Activated CD4-positive, CD25-positive, alpha-beta regulatory T cell treated with anti-CD3 and anti-CD28 coated beads, Interleukin-2, amount 50 U/mL, for 24 hours (primary cell): Measurements from ENCODE around the gene NCAM1.
"Not testable (repeated sequence)": the region's sequence is repeated elsewhere in the genome, so short reads cannot be mapped to it uniquely, and the experiment has no call there.

Experiments used
- ATAC-seq, 2 donors: fragments of 150-1000 bp; cut with Tn5 transposase; one replicate each; pipeline ENCODE4 v1.10.0; 2021; ENCODE audit warnings: mild to moderate bottlenecking in 1 of 2, moderate library complexity in 1 of 2

Gene NCAM1

DNA sequence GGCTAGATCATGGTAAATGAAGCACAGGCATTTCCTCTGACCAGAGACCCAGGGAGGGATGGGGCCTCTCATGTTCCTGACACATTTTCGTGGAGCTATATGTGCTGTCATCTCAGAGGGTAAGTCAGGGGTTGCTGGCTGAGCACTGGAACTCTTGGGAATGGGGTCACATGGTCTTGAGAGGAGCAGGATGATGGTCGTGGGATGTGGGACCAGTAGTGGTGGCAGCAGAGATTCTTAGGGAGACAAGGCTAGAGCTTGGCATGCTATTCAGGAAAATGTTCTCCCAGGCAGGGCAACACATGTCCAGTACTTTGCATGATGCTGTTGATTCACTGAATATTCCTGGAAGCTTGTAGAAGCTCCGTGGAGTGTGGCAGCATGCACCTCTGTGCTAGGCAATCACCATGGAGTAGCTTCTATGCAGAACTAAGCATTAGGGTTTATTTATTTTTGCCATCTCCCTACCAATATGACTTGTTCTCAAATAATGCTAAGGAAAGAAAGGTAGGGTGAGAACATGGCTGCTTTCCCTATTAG lies 321.7 kb downstream of the NCAM1 start:
- ATAC-seq: no peak

DNA sequence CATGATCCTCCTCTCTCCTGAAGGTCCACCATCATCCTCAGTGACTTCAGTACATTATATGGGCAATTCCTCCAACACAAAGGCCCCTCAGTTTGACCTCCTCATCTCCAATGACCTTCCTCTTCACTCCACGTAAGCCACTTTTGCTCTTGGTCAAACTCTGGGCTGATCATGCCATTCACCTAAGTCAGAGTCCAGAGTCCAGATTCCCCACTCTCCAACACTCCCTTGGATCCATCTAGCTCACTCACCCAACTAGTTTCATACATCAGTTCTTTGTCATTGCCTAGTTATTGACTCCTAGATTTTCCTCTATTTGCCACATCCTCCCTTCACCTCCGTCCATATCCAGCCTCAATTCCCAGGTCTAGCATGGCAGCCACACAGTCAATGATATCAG lies 322.7 kb downstream of the NCAM1 start:
- ATAC-seq: no peak

DNA sequence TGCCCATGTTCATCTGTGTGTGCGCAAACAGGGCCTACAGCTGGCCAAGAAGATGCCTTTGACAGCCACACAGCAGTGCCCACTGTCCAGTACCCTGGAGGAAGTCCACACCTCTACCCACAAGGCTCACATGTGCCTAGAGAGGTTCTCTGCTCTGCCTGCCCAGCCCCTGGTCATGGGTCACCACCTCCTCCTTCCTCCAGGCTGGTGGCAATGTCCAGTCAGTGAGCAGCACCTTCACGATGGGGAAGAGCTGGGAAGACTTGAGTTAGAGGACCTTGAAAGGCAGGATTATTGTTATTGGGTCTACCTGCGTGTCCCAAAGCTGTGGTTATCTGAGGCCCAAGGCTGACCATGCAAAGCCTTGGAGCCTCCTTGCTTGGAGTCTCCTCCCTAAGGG lies 324.8 kb downstream of the NCAM1 start:
- no peak for ATAC-seq

DNA sequence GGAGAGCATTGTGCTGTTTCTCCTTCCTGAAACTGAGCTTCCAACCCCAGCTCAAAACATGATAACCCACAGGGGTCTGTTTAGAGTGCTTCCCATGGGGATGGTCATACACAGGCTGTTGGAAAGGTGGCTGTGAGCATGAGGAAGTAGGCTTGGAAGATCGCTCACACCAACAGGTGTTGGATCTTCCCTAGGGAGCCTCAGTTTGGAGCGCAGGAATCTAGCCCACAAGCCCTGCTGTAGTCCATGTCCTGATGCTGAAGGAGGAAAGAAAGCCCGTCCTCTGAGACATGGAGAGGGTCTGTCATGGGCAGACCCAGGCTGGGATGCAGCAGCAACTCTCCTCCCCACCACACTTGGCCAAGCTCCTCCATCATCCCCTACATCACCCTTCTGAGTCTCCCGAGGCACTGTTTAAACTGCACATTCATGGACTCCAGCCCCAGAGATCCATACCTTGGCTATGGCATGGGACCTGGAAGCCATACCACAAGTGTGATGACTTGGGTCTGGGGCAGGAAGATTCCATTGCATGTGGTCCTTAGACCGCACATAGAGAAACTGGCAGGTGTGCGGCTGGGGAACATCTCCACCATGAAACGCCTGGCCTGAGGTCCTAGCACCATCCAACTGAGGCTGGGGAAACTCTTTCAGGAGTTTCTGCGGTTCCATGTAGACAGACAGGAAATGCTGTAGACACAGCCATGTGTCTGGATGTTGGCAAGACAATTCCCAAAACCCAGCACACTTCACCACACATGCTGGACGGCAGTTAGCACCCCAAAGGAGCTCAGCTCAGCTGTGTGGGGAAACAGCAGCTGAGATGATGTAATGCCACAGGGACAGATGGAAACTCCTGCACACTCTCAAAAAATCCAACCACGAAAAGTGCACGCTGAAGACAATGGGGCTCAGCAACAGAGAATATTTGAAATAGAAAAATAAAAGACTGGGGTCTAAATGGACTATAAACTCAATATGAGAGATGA lies 325.6 kb downstream of the NCAM1 start:
- no peak for ATAC-seq

DNA sequence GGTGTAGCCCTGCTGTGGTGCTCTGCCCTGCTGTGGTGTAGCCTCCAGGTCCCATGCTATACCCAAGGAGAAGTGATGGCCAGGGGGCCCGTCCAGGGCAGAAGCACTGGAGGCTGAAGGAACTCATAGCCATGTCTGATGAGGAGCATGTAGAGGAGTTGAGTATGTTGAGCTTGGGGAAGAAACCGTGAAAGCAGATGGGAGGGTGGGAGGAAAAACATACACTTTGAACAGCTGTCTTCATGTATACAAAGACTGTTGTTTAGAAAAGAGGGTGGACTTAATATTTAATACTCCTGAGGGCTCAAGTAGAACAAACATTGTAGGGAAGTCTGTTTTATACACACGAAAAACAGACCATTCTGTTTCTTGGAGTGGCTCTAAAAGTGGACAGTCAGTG lies 326.6 kb downstream of the NCAM1 start:
- ATAC-seq: no peak

DNA sequence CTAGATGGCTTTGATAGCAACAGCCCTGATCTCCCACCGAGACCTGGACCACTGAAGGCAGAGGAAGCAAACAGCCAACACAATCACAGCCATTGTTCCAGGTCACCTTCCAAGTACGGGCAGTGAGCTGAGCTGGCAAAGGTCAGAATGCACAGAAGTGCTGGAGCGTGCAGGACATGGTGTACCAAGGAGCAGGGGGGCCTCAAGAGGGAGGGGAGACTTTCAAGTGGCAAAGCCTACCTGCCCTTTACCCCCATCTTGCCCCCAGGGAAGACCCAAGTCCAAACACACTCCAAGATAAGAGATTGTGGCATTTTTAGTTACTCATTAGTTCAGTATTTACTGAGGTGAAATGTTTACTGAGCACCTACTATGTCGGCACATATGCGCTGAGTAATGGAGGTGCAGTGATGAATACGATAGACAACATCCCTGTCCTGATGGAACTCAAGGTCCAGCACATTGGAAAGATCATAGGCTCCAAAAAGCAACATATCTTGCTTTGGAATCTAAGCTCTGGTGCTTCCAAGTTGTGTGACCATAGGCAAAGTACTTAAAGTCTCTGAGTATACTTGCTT lies 327.2 kb downstream of the NCAM1 start:
- ATAC-seq: no peak

DNA sequence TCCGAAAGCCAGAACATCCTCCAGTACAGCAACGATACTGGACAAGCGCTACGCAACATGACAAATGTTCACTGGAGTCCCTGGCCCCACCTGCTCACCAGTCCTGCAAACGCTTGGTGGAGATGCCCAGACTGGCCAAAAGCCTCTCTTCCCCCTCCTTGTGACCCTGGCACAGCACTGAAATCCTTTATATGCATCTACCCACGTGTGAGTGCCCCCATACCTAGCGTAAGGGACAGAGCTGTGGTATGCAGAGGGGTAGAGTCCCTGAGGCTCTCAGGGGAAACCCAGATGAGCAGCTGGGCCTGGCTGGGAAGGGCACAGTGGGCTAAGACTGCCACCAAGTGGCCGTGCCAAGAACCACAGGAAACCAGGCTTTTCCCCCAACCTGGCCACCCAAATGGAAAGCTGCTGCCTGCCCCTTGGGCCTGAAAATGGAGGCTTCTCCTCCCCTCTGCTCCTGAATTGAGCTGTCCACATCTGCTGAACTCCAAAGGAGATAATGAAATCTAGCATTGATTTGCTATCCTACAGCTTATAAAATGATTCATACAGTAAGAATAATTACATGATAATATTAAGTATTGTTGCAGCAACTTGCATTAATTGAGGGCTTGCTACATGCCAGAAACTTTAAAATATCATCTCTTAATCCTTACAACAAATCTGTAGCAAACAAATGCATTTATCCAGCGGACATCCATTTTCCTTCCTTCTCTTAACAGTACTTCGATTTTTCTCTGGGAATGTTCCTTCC lies 328.4 kb downstream of the NCAM1 start:
- peak; percentile 88 to 93 for ATAC-seq

DNA sequence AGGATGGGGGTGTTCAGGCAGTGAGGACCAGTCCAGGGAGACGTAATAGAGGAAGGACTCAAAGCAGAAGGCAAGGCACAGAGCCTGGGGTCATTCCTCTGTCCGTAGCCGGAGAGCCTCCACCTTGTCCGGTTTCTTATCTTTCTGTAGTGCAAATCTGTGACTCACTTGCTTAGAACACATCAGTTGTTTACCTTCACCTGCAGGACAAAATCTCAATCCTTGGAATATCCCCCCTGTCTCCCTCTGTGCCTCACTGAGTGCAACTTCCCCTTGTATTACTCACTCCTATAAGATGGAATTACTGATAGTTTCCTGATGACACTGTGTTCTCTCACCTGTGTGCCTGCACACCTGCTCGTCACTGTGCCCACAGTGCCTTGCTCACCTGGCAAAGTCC lies 332.7 kb downstream of the NCAM1 start:
- no peak for ATAC-seq

DNA sequence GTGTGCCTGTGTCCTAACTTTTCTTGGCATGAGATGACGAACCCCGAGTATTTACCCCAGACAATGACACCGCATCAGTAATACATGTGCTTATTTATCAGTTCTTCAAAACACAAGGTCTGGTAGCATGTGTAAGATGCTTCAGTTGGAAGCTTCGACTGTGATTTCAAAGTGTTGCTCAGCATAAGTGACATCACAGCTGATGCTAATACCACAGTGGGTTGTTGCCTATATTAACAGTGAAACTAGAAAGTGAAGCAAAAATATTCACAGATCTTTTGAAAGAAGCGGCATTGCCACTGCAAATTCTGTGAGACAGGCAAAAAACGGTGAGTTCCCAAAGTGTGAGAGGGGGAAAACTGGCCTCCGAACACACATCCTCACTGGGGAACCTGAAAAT lies 334.8 kb downstream of the NCAM1 start:
- ATAC-seq: no peak

DNA sequence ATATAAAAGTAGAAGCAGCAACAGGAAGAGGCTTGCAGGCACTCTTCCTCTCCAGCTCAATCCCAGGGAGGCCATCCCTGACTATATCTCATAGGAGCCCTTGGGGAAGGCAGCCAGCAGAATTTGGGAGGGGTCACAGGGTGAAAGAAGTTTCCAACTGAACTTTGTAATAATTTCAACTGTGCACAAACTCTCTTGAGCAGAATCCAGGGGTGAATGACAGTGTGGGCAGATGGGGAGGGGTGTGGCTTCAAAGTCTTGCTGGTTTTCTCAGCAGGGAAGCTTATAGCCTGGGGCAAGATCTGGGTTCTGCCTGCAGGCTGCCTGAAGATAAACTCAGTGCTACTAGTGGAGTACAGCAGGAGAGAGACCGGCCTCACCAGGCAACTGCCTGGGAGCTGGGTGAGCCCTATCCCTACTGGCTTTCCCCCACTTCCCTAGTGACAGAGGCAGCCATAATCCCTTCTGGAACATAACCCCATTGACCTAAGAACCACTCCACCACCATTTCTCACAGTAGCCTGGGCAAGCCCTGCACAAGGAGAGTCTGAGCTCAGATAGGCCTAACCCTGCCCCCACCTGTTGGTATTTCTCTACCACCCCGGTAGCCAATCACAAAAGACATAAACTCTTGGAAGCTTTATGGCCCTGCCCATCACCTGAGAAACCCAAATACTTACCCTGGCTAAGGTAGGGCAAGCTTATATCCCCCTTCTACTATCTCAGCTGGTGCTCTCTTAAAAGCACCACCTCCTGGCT lies 335.4 kb downstream of the NCAM1 start:
- ATAC-seq: no peak

DNA sequence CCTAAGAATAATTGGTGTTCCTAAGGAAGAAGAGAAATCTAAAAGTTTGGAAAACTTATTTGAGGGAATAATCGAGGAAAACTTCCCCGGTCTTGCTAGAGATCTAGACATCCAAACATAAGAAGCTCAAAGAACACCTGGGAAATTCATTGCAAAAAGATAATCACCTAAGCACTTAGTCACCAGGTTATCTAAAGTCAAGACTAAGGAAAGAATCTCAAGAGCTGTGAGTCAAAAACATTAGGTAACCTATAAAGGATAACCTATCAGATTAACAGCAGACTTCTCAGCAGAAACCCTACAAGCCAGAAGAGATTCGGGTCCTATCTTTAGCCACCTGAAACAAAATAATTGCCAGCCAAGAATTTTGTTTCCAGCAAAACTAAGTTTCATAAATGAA lies 337.3 kb downstream of the NCAM1 start:
- ATAC-seq: not testable (repeated sequence)

DNA sequence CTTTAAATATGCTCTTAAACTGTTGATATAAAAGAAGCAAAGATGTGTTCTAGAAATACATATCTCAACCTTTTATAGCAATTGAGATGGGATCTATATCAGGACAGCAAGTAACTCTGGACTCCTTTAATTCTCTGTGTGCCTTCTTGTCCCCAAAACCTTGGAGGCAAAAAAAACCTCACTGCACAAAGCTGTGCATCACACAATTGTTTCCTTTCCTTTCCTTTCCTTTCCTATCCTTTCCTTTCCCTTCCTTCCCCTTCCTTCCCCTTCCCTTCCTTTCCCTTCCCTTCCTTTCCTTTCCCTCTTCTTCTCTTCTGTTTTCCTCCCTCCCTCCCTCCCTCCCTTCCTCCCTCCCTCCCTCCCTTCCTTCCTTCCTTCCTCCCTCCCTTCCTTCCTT lies 343.7 kb downstream of the NCAM1 start:
- ATAC-seq: no peak

DNA sequence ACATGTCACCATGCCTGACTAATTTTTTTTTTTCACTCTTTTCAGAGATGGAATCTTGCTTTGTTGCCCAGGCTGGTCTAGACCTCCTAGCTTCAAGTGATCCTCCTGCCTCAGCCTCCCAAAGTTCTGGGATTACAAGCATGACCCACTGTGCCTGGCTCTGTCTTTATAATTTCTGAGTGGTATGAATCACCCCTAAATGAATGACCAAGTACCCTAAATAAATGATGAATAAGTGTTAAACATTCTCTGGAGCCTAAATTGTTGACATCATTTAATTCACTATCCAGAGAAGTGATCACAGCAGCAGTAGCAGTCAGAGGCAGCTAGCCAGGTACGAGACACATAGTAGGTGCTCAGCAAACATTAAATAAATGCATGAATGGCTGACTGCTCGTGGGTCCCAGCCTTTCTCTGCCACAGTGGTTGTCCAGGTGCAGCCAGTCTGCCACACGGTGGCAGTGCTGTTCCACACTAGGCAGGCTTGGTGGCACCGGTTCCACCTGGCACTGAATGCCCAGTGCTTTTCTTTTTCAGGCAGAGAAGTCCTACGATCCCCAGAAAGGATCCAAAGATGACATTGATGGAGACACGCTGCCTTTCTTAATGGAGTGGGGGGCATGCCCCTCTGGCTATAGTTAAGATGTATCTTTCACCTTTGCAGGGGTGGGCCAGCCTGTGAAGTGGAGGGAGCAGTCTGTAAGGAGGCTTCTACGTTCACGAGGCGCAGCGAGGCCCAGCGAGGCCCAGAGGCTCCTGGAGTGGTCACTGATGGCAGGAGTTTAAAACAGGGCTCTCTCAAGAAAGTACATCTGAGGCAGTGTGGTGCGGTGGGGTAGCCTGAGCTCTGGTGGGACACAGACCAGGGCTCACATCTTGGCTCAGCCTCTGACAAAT lies 344.5 kb downstream of the NCAM1 start:
- ATAC-seq: peak; percentile 87 to 94

DNA sequence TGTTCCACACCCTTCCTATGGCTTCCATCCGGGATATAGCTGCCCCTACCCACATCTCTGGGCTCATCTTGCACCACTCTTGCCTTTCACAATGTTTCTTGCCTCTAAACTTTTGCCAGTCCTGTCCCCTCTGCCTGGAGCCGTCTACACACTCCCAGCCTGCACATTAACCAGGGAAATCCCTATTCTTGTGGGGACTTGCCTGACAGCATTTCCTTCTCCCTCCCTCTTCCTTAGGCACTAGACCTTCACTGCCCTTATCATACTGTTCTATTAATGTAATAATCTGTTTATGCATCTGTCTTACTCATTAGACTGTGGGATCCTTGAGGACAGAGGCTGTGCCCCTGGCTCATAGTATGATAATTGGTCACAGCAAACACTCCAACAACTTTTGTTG lies 347.4 kb downstream of the NCAM1 start:
- no peak for ATAC-seq

DNA sequence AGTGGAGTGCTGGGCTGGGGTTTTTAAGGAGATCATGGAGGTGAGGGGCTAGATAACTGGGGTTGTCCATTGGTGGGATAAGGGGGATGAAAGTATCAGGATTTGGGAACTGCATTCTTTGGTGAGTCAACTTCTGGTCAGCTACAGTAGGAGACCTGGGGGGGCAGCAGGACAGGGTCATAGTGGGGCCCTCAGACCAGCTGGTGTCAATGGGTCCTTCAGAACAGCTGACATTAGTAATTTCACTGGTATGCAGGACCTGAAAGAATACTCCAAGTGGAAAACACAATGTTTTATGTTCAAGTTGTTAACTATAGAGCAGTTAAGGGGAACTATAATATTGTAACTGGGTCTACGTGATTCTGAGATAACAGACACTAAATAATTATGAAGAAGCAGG lies 350.3 kb downstream of the NCAM1 start:
- ATAC-seq: no peak

DNA sequence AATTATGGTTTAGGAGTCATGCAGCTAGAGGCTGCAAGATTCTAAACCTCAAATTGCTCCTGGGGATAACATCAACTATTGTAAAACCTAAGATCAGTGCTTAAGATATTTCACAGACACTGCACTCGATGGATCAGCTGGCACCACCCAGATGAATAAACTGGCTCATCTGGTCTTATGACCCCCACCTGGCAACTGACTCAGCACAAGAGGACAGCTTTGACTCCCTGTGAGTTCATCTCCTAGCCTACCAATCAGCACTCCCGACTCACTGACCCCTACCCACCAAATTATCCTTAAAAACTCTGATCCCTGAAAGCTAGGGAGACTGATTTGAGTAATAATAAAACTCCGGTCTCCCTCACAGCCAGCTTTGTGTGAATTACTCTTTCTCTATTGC lies 352.4 kb downstream of the NCAM1 start:
- no peak for ATAC-seq

DNA sequence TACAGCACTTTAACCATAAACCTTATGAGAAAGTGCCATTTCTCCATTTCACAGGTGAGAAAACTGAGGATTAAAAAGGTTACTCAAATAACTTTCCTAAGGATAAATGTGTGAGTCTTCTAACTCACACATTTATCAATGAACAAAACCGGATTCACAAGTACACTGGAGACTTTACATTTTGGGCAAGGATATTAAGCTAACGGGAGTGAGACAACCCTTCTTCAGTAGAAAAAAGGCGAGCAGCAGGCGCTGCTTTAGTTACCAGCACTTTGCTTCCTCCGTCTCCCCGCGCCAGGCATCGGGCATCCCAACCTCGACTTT lies 352.8 kb downstream of the NCAM1 start:
- no peak for ATAC-seq

DNA sequence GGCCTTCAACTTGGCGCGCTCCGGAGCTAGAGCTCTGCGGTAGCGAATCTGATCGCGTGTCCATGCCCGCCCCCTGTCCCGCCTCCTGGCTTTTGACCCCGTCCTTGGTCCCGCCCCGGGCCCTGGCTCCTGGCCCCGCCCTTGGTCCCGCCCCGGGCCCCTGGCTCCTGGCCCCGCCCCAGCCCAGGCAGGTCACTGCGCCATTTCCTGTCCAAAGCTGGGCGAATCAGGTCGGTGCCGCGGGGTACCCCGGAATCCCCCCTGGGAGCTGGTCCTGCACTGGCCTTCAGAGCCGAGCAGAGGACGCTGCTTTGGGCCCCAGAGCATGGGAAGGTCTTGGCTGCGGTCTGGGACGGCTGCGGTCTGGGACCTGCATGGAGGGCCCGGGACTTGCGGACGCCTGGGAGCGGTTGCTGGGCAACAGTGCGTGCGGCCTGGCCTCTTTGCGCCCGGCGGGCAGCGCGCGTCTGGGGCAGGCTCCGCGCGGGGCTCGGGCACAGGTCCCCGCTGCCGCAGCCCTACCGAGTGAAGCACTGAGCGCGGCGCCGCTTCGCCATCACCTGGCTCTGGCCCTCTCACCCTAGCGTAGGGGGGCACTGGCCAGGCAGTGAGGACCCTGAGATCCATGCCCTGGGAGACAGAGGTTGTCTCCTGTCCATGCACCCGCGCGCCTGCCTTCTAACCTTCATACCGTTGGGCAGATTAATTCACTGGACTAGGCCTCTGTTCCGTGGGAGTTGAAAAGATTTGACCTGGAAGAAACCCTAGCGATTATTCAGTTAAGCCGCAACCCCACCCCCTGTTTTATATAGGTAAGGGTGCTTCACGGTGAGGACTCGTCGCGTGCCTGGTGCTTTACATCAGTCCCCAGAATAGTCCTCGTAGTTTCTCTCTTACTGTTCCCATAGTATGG lies 353.4 kb downstream of the NCAM1 start, which contains the start of gene TTC12:
TSS of gene TTC12 (plus strand) at position 195 of the 913 bp plus-strand sequence. CDS start 1,675 bp downstream, outside the sequence.
- peak; percentile 97 to 99 for ATAC-seq

DNA sequence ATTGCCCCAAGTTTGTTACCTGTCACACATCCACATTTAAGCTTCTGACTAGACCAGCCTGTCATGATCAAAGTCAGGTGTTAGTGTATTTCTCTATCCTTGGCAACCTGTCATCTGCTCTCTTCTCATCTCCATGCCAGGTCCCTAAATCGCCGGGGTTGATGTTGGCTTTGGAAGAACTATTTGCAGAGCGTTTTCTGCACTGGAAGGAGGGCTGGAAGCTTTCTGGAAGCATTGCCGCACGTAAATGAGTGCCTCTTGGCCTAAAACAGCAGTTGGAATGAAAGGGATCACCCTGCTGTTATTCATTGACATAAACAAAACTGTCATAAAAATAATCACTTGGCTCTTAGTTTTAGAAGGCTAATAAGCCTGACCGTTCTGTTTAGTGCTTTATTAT lies 354.6 kb downstream of the NCAM1 start:
- no peak for ATAC-seq

DNA sequence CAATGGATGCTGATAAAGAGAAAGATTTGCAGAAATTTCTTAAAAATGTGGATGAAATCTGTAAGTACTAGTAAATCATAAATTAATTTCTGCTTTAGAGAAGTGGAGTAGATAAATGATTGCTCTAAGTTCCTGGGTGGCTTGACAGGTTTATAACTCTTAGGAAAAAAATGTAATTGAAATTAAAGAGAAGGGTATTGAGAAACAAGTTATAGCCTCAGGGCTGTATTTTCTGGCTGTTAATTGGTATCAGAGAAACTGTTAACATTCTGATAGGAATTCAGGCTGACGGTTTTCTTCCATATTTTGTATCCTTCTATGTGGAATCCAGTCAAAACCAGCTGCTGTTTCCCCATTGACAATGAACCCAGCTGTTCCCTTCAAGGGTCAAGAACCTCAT lies 355.0 kb downstream of the NCAM1 start:
- ATAC-seq: no peak
